ENCODE results near the gene TCF20.

Gene TCF20

DNA sequence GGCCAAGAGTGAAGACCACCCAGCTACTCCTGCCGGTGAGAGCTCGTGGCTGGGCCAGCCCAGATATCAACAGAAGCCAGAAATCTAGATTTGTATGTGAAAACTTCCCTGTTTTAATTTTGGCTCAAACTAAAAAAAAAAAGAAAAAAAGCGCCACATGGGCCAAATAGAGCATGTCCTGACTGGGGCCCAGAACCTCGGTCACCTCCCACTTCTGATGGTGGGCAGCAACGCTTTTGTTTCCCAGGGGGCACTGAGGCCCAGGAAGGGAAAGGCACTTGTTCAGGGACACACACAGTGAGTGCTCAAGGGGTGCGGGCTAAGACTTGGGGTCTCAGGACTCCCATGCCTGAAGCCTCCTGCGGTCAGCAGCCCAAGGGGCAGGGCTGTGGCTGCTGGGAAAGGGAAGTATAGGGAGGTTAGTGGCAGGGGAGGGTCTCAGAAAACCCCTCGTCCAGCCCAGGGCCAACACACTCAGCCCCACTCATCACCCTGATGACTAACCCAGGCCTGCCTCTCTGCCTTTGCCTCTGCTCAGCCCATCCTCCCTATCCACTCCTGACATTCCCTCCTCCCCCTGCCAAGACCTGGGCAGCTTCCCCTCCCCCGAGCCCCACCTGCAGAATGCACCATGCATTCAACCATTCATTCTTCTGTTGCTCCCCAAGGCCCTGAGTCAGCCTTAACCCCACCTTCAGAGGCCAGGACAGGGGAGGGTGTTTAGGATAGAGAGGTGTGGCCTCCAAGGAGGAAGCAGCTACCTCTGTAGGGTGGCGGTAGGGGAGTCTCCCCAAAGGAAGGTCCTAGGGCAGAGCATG is 30.0 kb upstream of the TCF20 start:
- DNase-seq, result peak; percentile 35

DNA sequence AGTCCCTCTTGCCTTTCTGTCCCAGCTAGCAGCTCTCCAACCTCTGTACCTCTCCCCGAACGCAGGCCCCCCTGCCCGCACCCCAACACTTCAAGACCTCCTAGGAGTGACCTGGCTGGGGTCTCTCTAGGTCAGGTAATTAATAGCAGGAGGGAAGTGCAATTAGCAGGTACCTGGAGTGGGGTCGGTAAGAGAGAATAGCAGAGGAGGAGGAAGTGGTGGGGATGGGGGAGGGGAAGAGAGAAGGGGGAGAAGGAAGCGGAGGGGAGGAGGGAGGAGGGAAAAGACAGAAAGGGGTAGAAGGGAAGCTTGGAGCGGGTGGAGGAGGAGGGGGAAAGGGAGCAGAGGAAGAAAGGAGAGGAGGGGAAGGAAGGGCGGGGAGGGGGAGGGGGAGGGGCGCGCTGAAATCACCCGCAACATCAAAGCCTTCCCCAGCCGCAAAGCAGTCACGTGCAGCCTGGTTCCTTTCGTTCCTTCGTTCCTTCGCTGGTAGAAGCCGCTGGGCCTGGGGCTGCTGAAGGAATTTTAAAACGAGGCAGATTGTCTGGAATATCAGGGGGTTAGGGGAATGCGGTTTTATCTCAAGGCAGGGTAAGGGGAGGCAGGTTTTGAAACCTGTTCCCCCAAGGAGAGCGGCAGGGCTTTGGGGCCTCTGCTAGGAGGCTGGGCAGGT is 29.3 kb upstream of the TCF20 start:
- DNase-seq, result peak; percentile 55

DNA sequence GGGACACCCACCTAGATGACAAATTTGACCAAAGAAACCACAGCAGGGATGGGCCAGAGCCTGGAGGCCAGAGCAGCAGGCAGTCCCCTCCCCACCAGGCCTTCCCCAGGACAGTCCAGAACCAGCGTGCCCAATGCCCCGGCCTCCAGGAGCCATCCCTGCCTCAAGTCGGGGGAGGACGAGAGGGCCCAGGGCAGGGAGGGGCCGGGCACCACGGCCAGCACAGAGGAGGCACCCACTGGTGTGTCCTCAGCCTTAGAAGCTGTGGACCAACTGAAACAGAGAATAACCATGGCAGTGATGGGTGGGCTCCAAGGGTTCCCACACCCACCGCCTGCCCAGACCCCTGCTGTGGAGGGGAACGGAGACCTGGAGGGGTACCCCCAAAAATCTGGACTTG is 28.3 kb upstream of the TCF20 start:
- DNase-seq, result no peak

DNA sequence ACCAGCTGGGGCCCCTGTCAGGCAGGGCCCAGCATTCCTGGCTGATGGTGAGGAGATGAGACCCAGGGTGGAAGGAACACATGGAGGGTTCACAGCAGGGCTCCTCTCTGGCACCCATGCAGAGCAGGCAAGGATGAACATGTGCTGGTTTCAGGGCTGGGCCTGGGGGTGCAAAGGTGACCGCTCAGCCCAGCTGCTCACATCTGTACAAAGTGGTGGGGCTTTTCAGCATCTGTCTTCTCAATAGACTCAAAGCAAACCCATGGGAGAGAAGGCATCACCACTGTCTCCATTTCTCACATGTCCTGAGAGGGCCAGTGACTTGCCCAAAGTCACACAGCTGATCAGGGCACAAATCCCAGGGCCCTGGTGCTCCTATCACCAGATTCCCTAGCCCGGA is 27.3 kb upstream of the TCF20 start:
- no peak for DNase-seq

DNA sequence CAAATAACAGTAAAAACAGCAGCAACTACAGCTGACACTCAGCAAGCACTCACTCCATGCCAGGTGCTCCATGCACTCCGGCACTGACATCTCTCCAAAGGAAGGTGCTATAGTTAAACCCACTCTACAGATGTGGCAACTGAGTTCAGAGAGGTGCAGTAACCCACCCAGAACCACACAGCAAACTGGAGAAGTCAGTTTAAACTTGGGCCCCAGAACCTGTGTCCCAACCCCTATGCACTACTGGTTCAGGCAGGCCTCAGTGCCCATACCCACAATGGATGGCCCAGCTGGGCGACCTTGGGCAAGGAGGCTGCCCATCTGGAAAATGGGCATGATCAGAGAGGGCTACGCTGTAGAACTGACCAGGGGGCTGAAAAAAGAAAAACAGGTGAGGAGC is 26.4 kb upstream of the TCF20 start:
- no peak for DNase-seq

DNA sequence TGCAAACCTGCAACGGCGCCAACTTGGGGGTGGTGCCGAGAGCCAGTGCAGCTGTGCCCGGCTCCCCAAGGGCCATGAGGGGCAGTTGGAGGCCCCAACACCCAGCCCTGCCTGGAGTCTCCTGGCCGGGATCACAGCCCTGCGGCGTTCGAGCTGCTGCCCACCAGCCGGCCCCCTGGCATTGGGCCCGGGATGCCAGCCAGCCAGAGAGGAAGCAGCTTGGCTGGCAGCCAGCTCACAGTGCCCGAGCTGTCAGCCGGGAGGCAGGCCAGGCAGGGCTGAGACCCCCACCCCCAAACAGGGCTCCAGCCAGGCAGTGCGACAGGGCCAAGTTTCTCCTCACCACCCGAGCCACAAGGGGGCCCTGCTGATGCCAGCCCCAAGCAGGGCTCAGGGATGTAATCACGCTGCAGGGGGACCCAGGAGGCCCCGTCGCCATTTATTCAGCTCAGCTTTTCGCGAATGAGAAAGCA is 26.0 kb upstream of the TCF20 start:
- no peak for DNase-seq

DNA sequence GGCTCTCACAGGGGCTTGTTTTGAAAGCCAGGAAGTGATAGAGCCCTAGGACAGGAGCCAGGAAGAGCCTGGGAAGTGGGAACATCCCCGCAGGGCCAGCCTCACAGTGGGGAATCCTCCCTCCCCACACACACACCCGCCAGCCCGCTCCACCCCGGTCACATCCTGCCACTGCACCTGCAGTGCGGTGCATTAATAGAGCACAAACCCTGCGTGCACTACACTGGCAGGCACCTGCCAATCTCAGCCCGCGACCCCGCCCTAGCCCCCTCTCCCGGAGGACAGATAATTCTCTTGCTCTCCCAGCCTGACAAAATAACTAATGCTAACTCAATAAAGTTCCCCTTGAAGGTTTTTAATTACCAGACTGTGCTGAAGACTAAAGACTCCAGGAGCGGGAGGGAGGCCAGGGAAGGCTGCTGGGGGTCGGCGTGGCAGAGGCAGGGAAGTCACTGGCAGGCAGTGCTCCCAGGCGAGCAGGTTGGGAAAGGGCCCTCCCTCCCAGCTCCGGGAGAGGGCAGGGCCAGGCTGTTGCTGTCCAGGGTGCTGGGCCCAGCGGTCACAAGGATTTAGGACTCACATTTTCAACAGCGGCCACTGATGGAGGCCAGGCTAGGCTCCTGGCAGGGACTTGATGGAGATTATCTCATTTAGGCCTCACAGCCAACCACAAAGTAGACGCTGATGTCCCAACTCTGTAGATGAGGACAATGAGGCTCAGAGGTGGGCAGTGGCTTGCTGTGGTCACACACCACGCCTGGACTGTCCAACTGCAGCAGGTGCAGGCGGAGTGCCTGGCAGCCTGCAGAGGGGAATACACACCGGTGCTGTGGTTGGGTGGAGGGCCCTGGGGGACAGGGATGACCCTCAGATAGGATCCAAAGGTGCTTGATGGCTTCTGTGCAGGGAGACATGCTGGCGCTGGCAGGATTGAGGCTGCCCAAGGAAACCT is 23.9 kb upstream of the TCF20 start:
- DNase-seq, result peak; percentile 35

DNA sequence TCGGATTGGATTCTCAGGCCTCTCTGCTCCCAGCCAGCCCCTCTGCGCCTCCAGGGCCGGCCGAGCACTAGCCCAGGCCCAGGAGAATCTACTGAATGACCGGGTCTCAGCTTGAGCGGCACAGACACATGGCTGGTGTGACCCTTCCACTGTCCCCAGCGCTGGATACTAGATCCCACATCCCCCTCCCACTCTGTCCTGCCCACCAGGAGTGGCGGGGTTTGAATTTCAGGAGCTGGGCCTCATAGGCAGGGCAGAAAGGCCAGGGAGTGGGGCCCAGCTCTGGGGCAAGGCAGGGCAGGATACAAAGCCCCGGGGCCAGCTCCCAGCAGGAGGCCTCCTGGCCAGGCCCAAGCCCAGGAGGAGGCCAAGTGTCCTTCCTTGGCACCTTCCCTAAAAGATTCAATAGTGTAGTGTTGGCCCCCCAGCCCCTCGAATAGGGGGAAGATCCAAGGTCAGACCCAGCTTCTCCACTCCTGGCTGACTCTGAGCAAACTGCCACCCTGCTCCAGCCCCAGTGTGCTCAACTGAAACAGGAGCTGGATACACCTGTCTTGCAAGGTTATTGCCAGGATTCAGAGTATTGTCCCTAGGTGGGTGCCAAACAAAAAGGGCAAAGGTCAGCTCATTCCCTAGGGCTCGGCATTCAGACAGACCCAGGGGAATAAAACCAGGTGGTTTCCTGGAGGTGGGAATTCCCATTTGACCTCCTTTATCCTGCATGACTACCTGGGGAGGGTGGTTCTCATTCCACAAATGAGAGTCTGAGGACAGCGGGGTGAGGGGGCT is 22.5 kb upstream of the TCF20 start:
- DNase-seq, result no peak

DNA sequence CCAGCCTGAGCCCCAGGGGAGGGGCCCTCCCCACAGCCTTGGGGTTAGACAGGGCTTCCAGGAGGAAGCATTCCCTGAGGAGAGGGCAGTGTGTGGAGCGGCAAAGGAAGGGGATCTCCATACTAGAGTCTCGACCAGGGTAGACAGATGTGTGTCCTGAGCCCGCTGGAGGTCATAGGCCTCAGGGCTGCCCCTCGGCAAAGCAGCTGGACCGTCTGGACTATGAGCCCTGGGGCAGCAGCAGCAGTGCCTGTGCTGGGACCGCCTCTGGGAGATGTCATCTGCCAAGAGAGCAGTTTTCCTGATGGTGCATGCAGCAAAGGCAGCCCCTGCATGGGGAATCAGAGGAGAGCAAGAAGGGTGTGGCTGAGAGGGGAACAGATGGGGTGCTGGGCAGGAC is 20.8 kb upstream of the TCF20 start:
- no peak for DNase-seq

DNA sequence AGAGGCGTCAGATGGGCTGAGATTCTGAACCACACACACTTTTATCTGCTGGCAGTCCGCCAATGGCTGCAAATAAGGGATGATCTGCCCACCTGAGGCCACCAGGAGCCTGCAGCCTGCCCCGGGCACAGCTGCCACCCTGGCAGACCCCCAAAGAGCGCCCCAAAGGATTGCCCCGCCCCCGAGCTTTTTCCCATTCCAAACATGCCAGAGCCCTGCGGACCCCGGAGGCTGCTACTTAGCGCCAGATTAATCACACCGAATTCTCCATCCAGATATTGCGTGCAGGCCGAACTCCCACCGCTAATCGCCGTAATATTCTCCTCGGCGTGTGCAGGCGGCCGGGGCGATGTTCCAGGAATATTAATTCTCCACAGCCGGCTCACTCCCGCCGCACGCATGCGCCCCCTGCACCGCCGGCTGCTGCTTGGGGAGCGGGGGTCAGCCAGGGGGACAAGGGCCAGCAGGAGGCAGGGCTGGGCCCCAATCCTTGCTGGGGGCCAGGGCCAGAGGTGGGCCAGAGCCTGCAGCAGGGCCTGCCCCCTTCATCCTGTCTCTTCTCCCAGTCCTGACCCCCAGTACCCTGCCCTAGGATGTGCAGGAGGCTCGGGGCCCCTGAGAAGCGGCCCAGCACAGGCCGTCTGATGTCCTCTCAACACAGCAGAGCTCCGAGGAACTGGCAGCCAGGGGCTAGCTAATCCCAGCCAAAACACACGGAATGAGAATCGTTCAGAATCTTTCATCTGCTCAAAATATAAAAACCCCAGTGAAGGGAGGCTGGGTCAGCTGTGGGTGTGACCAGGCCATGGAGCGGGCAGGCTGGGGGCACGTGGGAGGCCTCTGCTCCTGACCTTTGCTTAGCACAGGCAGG is 19.5 kb upstream of the TCF20 start:
- no peak for DNase-seq

DNA sequence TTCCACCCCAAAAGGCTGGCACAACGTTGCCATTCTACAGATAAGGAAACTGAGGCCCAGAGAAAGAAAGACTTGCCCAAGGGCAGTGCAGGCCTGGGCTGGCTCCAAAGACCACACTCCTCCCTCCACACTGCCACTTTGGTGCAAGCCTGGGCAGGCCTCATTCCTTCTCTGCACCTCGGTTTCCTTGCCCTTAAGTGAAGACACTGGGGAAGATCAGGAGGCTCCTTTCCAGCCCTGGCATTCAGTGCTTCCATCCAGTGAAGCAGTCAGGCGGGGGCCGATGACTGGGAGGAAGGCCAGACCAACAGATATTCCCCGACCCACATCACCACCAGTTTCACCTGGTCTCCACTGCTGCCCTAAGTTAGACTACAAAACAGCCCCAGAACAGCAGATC is 18.3 kb upstream of the TCF20 start:
- no peak for DNase-seq

DNA sequence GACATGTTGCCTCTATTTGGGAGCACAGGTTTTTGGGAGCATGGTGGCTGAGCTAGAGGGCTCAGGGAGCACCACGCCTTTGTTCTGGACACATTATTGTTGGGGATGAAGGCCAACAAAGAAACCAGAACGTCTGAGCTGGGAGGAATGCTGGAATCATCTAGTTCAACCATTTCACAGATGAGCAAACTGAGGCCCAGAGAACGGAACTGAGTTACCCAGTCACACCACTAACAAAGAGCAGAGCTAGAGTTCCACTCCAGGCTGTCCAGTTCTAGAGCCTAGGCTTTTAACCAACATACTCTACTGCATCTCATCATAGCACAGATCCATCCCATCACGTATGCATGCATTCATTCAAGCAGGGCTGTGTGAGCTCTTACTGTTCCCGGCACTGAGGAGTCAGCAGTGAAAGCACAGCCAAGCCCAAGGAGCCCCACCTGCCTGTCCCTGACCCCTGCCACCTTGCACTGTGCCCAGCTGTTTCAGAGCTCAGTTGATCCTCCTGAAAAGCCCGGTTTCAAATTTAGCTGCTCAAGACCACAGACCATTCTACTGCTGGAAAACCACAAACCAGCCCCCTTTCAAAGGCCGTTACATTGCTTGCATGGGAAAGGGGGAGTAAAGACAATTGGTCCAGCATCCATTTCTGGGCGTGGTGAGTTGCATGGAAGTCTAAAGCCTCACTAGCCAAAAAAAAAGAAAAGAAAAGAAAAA is 16.9 kb upstream of the TCF20 start:
- no peak for DNase-seq

DNA sequence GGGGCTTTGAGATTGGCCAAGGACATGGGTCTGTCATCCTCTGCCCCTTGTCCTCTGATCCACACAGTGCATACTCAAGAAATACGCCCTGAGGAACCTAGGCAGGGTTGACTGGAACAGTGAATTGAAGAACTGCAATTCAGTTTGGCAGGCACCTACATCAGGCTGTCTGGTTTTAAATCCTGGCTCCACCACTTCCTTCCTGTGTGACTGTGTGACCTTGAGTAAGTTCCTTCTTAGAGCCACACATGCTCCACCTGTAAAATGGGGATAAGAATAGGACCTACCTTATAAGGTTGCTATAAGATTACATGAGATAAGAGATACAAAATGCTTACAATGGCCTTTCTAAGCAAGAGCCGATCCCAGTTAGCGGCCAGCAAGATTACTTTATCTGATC is 15.8 kb upstream of the TCF20 start:
- no peak for DNase-seq

DNA sequence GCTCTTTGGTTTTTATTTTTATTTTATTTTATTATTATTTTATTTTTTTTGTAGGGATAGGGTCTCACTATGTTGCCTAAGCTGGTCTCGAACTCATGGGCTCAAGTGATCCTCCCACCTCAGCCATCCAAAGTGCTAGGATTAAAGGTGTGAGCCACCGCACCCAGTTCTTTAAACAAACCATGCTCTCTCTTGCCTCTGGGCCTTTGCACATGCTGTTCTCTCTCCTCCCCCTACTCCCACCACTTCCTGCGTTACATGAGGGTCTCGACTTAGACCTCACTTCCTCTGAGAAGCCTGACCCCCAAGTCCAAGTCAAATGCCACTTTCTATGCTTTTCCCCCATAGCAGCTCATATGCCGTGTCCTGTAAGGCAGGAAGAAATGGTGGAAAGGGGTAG is 15.2 kb upstream of the TCF20 start:
- DNase-seq, result no peak

DNA sequence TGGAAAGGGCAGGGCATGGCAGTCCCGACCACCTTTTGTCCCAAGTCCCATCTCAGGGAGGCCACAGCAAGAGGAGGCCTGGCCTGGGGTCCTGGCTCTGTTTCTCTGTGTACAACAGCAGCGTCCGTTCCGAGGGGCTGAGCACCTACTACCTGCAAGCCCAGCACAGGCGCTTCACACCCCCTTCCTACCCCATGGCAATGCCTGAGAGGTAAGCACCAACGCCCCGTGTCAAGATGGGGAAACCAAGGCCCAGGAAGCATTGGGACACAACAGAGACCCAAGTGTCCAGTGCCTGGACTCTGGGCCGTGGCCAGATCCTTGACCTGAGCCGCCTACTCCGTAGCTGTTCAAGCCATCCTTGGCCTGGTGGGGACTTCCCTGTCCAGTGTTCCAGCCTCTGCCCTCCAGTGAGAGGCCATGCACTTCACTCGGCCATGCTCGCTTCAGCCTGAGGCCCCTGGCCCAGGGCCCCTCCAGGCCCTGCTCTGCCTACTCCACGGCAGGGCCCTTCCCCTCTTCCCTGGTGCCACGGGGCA is 14.3 kb upstream of the TCF20 start:
- DNase-seq, result no peak

DNA sequence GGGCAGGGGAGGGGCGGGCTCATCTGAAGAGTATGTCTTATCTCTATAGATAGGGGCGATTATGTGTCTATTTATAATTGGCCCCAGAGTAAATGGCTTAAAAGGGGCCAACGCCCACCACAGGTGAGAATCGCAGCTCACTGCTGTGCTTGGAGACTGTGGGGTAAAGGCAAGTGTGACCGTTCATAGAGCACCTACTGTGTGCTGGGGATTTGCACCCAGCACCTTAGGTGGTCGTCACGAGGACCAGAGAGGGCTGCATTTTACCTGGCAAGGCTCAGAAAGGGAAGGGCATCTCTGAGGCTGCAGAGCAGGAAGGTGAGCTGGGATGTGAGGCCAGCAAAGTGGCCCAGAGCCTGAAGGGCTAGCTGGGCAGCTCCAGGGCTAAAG is 13.7 kb upstream of the TCF20 start:
- no peak for DNase-seq

DNA sequence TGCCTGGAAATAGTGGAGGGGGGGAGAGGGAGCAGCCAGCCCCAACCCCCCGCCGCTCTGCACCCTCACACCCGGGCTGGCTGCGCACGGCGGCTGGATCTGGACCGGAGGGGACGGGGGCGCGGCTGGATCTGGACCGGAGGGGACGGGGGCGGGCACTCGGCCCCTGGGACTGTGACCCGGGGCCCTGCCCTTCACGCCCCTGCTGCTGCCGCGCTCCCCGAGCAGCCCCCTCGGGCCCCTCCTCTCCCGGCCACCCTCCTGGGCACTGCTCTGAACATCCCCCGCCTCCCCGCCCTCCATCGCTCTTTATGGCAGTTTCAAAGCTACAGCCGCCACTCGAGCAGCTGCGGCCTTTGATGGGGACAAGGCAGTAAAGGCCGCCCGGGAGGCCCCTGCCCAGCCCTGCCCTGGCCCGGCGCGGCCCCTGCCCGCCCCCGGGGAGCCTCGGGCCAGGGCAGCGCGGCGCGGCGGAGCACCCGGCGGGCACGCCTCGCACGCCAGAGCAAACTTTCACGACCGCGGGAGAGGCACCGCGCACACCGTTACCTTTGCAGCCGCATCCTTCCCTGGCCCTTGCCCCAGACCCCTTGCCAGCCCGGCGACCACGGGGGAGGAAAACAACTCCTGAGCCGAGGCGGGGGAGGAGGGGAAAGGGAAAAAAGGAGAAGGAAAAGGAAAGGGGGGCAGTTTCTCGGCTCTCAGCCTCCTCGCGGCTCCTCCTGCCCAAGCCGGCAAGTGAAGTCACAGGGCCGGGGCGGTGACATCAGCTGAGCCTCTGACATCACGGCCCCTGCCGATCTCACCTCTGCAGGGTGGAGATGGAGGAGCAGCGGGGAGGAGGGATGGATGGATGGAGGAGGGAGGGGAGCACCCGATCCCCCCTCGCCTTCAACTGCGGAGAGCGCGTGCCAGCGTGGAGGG is 13.1 kb upstream of the TCF20 start:
- DNase-seq, result peak; percentile 50

DNA sequence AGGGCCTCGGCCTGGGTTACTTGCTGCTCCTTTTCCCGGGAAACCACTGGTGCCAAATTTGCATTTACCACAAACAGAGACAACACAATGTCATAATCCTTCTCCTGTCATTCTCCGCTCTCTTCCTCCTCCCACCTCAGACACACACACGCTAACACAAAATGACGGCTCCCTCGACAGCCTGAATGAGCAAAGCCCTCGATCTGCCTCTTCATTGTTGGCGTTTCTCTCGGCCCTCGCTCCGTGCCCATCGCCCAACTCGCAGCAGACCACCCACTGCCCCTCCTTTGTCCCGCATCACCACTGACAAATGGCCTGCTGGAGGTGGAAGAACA is 12.5 kb upstream of the TCF20 start:
- no peak for DNase-seq

DNA sequence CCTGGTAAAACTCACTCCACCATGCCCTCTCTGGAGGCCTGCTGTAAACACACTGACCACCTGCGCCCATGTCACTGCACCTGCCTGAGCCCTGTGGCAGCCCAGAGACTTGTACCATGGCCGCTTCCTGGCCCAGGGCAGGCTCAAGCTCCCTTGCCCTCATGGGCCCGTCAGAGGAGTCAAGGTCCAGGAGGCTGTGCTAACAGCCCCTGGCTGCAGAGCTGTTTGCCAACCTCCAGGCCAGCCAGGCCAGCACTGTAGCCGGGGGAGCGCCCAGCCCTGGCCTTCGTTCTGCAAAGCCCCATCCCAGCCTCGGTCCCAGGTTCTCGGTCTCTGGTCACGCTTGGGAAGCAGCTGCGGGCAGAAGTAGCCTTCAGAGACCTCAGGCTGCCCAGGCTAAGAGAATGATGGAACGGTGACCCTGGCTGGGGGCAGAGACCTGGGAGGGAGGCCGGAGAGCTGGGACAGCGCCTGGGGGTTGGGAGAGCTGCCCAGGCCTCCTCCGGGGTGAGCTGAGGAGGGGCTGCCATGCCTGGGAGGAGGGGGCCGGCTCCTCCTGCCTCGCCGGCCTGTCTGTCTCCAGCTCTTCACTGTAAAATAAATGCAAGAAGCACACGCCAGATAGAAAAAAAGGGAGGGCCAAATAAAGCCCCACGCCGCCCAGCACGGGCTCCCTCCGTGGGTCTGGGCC is 11.9 kb upstream of the TCF20 start:
- DNase-seq, result no peak
